ENCODE data around the gene FSTL4.

The FSTL4 gene

GRCh38 chr5:133203317-133204305 is 408.7 kb downstream of the FSTL4 start:
- Histone ChIP-seq H3K27me3 (replicated peaks; ENCODE audit: insufficient read depth, low read length) (no peaks in the 10 kb centered on the region), H3K27ac (ENCODE audit: low read length) (no peak overlapping the region), H3F3A (ENCODE audit: insufficient read depth, low read length) (0 out of 2 replicates have a peak, but pooled peaks cover 2% of the 10 kb centered on the region), H3K4me2 (ENCODE audit: low read depth, low read length) (no peak overlapping the region), H3K79me2 (ENCODE audit: low read length) (no peaks in the 10 kb centered on the region), H3K4me1 (ENCODE audit: low read length) (peaks cover 8% of the 10 kb centered on the region), H3K4me3 (ENCODE audit: low read length) (no peak overlapping the region), H3K9me2 (replicated peaks; ENCODE audit: insufficient read depth, low read length) (no peaks in the 10 kb centered on the region), H3K9ac (ENCODE audit: low read length) (no peak overlapping the region), H2AFZ (ENCODE audit: low read length) (no peak overlapping the region), H3K36me3 (replicated peaks; ENCODE audit: insufficient read depth, low read length) (no peaks in the 10 kb centered on the region), H4K20me1 (ENCODE audit: insufficient read depth, low read length) (no peaks in the 10 kb centered on the region), H3K9me3 (replicated peaks; ENCODE audit: insufficient read depth, low read length) (no peaks in the 10 kb centered on the region)
- TF ChIP-seq EZH2 (optimal IDR thresholded peaks at IDR 0.05; ENCODE audit: low read depth, low read length) (no peak), CTCF (IDR thresholded peaks at IDR 0.05; ENCODE audit: low read length) (no peak), EZH2phosphoT487 (IDR thresholded peaks at IDR 0.05; ENCODE audit: low read length) (no peak)
- DNase-seq = no peak

GRCh38 chr5:133202066-133202665 is 410.2 kb downstream of the FSTL4 start:
- H3K27me3 ChIP-seq (replicated peaks; ENCODE audit: insufficient read depth, low read length) = no peaks in the 10 kb centered on the region
- no peaks in the 10 kb centered on the region for H3F3A ChIP-seq (ENCODE audit: insufficient read depth, low read length)
- no peaks in the 10 kb centered on the region for H3K36me3 ChIP-seq (replicated peaks; ENCODE audit: insufficient read depth, low read length)
- no peak for DNase-seq
- H3K4me1 ChIP-seq (ENCODE audit: low read length) = no peaks in the 10 kb centered on the region
- no peak overlapping the region for H3K4me3 ChIP-seq (ENCODE audit: low read length)
- no peaks in the 10 kb centered on the region for H3K79me2 ChIP-seq (ENCODE audit: low read length)
- H3K9ac ChIP-seq (ENCODE audit: low read length) = no peak overlapping the region
- H4K20me1 ChIP-seq (ENCODE audit: insufficient read depth, low read length) = no peaks in the 10 kb centered on the region
- TF ChIP-seq EZH2 (optimal IDR thresholded peaks at IDR 0.05; ENCODE audit: low read depth, low read length) = no peak
- no peak for TF ChIP-seq EZH2phosphoT487 (IDR thresholded peaks at IDR 0.05; ENCODE audit: low read length)
- TF ChIP-seq CTCF (IDR thresholded peaks at IDR 0.05; ENCODE audit: low read length) = no peak
- H3K27ac ChIP-seq (ENCODE audit: low read length) = no peak overlapping the region
- H3K4me2 ChIP-seq (ENCODE audit: low read depth, low read length) = no peak overlapping the region
- no peaks in the 10 kb centered on the region for H3K9me3 ChIP-seq (replicated peaks; ENCODE audit: insufficient read depth, low read length)
- H3K9me2 ChIP-seq (replicated peaks; ENCODE audit: insufficient read depth, low read length) = no peaks in the 10 kb centered on the region
- H2AFZ ChIP-seq (ENCODE audit: low read length) = no peak overlapping the region

GRCh38 chr5:133201310-133201709 is 411.0 kb downstream of the FSTL4 start:
- Histone ChIP-seq H4K20me1 (ENCODE audit: insufficient read depth, low read length) (no peaks in the 10 kb centered on the region), H3K79me2 (ENCODE audit: low read length) (no peaks in the 10 kb centered on the region), H3F3A (ENCODE audit: insufficient read depth, low read length) (no peaks in the 10 kb centered on the region), H3K9me2 (replicated peaks; ENCODE audit: insufficient read depth, low read length) (no peaks in the 10 kb centered on the region), H3K9me3 (replicated peaks; ENCODE audit: insufficient read depth, low read length) (no peaks in the 10 kb centered on the region), H3K36me3 (replicated peaks; ENCODE audit: insufficient read depth, low read length) (no peaks in the 10 kb centered on the region), H2AFZ (ENCODE audit: low read length) (no peak overlapping the region), H3K4me2 (ENCODE audit: low read depth, low read length) (no peak overlapping the region), H3K4me1 (ENCODE audit: low read length) (no peaks in the 10 kb centered on the region), H3K27ac (ENCODE audit: low read length) (no peak overlapping the region), H3K9ac (ENCODE audit: low read length) (no peak overlapping the region), H3K27me3 (replicated peaks; ENCODE audit: insufficient read depth, low read length) (no peaks in the 10 kb centered on the region), H3K4me3 (ENCODE audit: low read length) (no peak overlapping the region)
- no peak for DNase-seq
- TF ChIP-seq EZH2 (optimal IDR thresholded peaks at IDR 0.05; ENCODE audit: low read depth, low read length) (no peak), CTCF (IDR thresholded peaks at IDR 0.05; ENCODE audit: low read length) (no peak), EZH2phosphoT487 (IDR thresholded peaks at IDR 0.05; ENCODE audit: low read length) (no peak)
